ENCODE results near the gene ARHGEF6. TPM values are rescaled to one million over a fixed set of nuclear protein-coding genes. Genes with fewer than 3 reads are reported as not detected.
"Not testable (repeated sequence)": the region's sequence is repeated elsewhere in the genome, so short reads cannot be mapped to it uniquely, and the experiment has no call there.

The ARHGEF6 gene
- total RNA-seq: 10 to 100 TPM; 52.7 to 54.1 TPM

- H3K27me3 Mint-ChIP-seq: no peaks in the 10 kb centered on the region
- H3K9me3 Mint-ChIP-seq: no peaks in the 10 kb centered on the region
- ChIA-PET POLR2A (interaction anchor here (2.8 kb wide), 1 partner anchor 100 kb away, joined by 20 read pairs; the partner anchor contains the start of gene RBMX), CTCF (no interaction called here)
- intact Hi-C loops (cut with micrococcal nuclease): loop anchor here (1.0 to 5.0 kb wide), 4 partner anchors 30 to 147 kb away; no protein-coding TSS in a partner anchor
- peaks cover 58% of the 10 kb centered on the region for H3K4me1 Mint-ChIP-seq (ENCODE audit: low read depth)
- H3K27ac Mint-ChIP-seq: peak within 1 kb of the TSS; percentile 96
- peak; percentile 53 for DNase-seq
- H3K36me3 Mint-ChIP-seq: peaks cover 4% of the 10 kb centered on the region
- peak within 1 kb of the TSS; percentile 83 for H3K4me3 Mint-ChIP-seq
Observed at GRCh38 chrX:136780763-136781162, at the start of gene ARHGEF6. TSS of gene ARHGEF6 (minus strand) at chrX:136780932. CDS start at chrX:136780882, 50 bp downstream.

- no peaks in the 10 kb centered on the region for H3K4me1 Mint-ChIP-seq (ENCODE audit: low read depth)
- no peaks in the 10 kb centered on the region for H3K9me3 Mint-ChIP-seq
- ChIA-PET CTCF (no interaction called here), POLR2A (no interaction called here)
- H3K27me3 Mint-ChIP-seq: no peaks in the 10 kb centered on the region
- H3K36me3 Mint-ChIP-seq: peaks cover 2% of the 10 kb centered on the region
- no peak overlapping the region for H3K27ac Mint-ChIP-seq
- intact Hi-C loops (cut with micrococcal nuclease): no loop called here
- no peak for DNase-seq
- H3K4me3 Mint-ChIP-seq: no peak overlapping the region
Observed at GRCh38 chrX:136829413-136829812, 48.7 kb upstream of the ARHGEF6 start.

- Mint-ChIP-seq H3K27me3 (no peaks in the 10 kb centered on the region), H3K4me3 (no peak overlapping the region), H3K4me1 (ENCODE audit: low read depth) (no peaks in the 10 kb centered on the region), H3K9me3 (no peaks in the 10 kb centered on the region), H3K27ac (no peak overlapping the region), H3K36me3 (peaks cover 2% of the 10 kb centered on the region)
- CTCF ChIA-PET: no interaction called here
- intact Hi-C loops (cut with micrococcal nuclease): no loop called here
- POLR2A ChIA-PET: no interaction called here
- no peak for DNase-seq
Observed at GRCh38 chrX:136828830-136829229, 48.1 kb upstream of the ARHGEF6 start.

DNA sequence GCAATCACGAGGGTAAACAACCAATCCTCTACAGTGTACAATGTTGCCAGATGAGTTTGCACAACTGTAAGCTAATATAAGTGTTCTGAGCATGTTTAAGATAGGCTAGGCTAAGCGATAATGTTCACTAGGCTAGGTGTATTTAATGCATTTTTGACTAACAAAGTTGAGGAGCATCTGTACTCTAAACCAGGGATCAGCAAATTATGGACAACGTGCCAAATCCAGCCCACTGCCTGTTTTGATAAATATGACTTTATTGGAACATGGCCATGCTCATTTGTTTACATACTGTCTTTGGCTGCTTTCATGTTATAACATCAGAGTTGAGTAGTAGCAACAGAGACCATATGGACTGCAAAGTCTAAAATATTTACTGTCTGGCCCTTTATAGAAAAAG is 46.3 kb upstream of the ARHGEF6 start:
- H3K27me3 Mint-ChIP-seq: no peaks in the 10 kb centered on the region
- ChIA-PET POLR2A (no interaction called here), CTCF (no interaction called here)
- no peak overlapping the region for H3K4me3 Mint-ChIP-seq
- peaks cover 2% of the 10 kb centered on the region for H3K36me3 Mint-ChIP-seq
- no peak for DNase-seq
- no peaks in the 10 kb centered on the region for H3K4me1 Mint-ChIP-seq (ENCODE audit: low read depth)
- H3K27ac Mint-ChIP-seq: no peak overlapping the region
- intact Hi-C loops (cut with micrococcal nuclease): no loop called here
- H3K9me3 Mint-ChIP-seq: no peaks in the 10 kb centered on the region

DNA sequence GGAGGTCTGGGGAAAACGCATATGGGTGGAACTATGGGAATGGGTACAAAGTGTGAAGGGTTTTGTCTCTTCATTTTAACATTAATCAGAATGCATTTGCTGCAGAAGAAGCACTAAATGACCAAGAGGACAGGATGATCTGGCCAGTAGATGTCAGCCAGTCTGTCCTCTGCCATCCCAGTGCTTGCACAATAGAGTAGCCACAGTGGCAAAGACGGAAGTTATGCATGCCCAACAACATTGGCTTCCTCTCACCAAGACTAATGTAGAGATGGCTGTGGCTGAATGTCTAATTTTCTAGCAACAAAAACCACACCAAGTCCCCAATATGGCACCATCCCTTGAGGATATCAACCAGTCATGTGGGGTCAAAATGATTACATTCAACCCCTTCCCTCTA is 45.0 kb upstream of the ARHGEF6 start:
- H3K4me3 Mint-ChIP-seq: no peak overlapping the region
- POLR2A ChIA-PET: no interaction called here

DNA sequence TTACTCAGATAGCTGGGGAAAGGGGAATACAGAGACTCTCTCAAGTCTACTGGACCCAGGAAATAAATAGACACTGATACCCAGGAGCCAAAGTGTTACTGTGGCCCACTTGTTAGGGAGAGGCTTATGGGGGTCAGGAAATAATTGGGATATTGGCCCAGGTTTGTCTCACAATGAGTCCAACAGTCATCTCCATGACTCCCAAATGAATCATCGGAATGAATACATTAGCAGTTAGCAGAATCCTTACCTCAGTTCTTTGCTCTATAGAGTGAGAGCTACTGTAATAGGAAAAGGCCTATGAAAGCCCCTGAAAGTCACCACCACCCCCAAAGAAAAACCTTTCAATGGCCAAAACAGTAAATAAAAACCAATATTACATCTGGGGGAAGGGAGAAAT is 42.4 kb upstream of the ARHGEF6 start:
- H3K9me3 Mint-ChIP-seq: no peaks in the 10 kb centered on the region
- H3K4me1 Mint-ChIP-seq (ENCODE audit: low read depth): no peaks in the 10 kb centered on the region
- no peak for DNase-seq
- H3K27me3 Mint-ChIP-seq: no peaks in the 10 kb centered on the region
- ChIA-PET POLR2A (no interaction called here), CTCF (no interaction called here)
- no peak overlapping the region for H3K4me3 Mint-ChIP-seq
- no peaks in the 10 kb centered on the region for H3K36me3 Mint-ChIP-seq
- intact Hi-C loops (cut with micrococcal nuclease): no loop called here
- H3K27ac Mint-ChIP-seq: no peak overlapping the region

More for the DNA sequence above, 45.0 kb upstream of the ARHGEF6 start:
- Mint-ChIP-seq H3K27me3 (no peaks in the 10 kb centered on the region), H3K36me3 (peaks cover 2% of the 10 kb centered on the region), H3K4me1 (ENCODE audit: low read depth) (no peaks in the 10 kb centered on the region), H3K9me3 (no peaks in the 10 kb centered on the region), H3K27ac (no peak overlapping the region)
- DNase-seq: no peak
- CTCF ChIA-PET: no interaction called here
- intact Hi-C loops (cut with micrococcal nuclease): no loop called here

GRCh38 chrX:136822337-136823095 is 41.8 kb upstream of the ARHGEF6 start:
- ChIA-PET CTCF (no interaction called here), POLR2A (no interaction called here)
- H3K9me3 Mint-ChIP-seq: no peaks in the 10 kb centered on the region
- H3K4me3 Mint-ChIP-seq: no peak overlapping the region
- H3K27ac Mint-ChIP-seq: no peak overlapping the region
- H3K4me1 Mint-ChIP-seq (ENCODE audit: low read depth): no peaks in the 10 kb centered on the region
- no peaks in the 10 kb centered on the region for H3K27me3 Mint-ChIP-seq
- H3K36me3 Mint-ChIP-seq: no peaks in the 10 kb centered on the region
- DNase-seq: no peak
- intact Hi-C loops (cut with micrococcal nuclease): no loop called here

- H3K4me1 Mint-ChIP-seq (ENCODE audit: low read depth); CTCF ChIA-PET; H3K27me3 Mint-ChIP-seq; intact Hi-C loops (cut with micrococcal nuclease); H3K4me3 Mint-ChIP-seq; DNase-seq; H3K27ac Mint-ChIP-seq; H3K36me3 Mint-ChIP-seq; H3K9me3 Mint-ChIP-seq: not testable (repeated sequence)
- POLR2A ChIA-PET: interaction anchor here (0.6 kb wide), 1 partner anchor 38 kb away, joined by 5 read pairs; no protein-coding TSS in a partner anchor
Observed at GRCh38 chrX:136819756-136820155, 39.0 kb upstream of the ARHGEF6 start.

GRCh38 chrX:136819031-136819703 is 38.4 kb upstream of the ARHGEF6 start:
- H3K36me3 Mint-ChIP-seq: no peaks in the 10 kb centered on the region
- H3K27me3 Mint-ChIP-seq: no peaks in the 10 kb centered on the region
- CTCF ChIA-PET: no interaction called here
- no peak overlapping the region for H3K27ac Mint-ChIP-seq
- intact Hi-C loops (cut with micrococcal nuclease): no loop called here
- no peak overlapping the region for H3K4me3 Mint-ChIP-seq
- H3K9me3 Mint-ChIP-seq: no peaks in the 10 kb centered on the region
- no peaks in the 10 kb centered on the region for H3K4me1 Mint-ChIP-seq (ENCODE audit: low read depth)
- POLR2A ChIA-PET: interaction anchor here (0.6 kb wide), 1 partner anchor 37 kb away, joined by 5 read pairs; no protein-coding TSS in a partner anchor
- DNase-seq: no peak

DNA sequence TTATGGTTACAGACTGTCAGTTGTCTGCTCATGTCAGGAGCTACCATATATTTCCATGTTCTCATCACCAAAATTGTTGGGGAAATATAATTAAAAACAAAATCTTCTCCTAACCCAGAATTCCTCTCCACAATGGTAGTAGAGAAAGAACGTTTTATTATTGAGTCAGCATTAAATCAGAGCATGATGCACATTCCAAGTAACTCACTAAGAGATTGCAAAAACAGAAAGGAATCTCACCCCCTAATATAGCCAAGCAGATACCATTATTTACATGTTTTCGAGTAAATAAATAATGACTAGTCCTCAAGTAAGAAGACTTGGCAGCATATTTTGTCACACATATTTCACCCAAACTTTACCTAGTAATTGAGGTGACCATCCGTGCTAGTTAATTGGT is 36.2 kb upstream of the ARHGEF6 start:
- CTCF ChIA-PET: no interaction called here
- Mint-ChIP-seq H3K27me3 (no peaks in the 10 kb centered on the region), H3K4me3 (no peak overlapping the region), H3K27ac (no peak overlapping the region), H3K9me3 (no peaks in the 10 kb centered on the region), H3K36me3 (no peaks in the 10 kb centered on the region), H3K4me1 (ENCODE audit: low read depth) (no peaks in the 10 kb centered on the region)
- POLR2A ChIA-PET: no interaction called here
- no peak for DNase-seq
- intact Hi-C loops (cut with micrococcal nuclease): no loop called here

- Mint-ChIP-seq H3K4me1 (ENCODE audit: low read depth) (peaks cover 7% of the 10 kb centered on the region), H3K4me3 (no peak overlapping the region), H3K9me3 (no peaks in the 10 kb centered on the region), H3K27ac (no peak overlapping the region), H3K36me3 (no peaks in the 10 kb centered on the region), H3K27me3 (no peaks in the 10 kb centered on the region)
- intact Hi-C loops (cut with micrococcal nuclease): no loop called here
- CTCF ChIA-PET: no interaction called here
- POLR2A ChIA-PET: no interaction called here
- DNase-seq: no peak
Observed at GRCh38 chrX:136814847-136815750, 34.4 kb upstream of the ARHGEF6 start.

- intact Hi-C loops (cut with micrococcal nuclease): no loop called here
- DNase-seq: no peak
- peaks cover 8% of the 10 kb centered on the region for H3K4me1 Mint-ChIP-seq (ENCODE audit: low read depth)
- CTCF ChIA-PET: no interaction called here
- POLR2A ChIA-PET: no interaction called here
- H3K4me3 Mint-ChIP-seq: no peak overlapping the region
- no peaks in the 10 kb centered on the region for H3K27me3 Mint-ChIP-seq
- no peaks in the 10 kb centered on the region for H3K9me3 Mint-ChIP-seq
- no peak overlapping the region for H3K27ac Mint-ChIP-seq
- H3K36me3 Mint-ChIP-seq: no peaks in the 10 kb centered on the region
Observed at GRCh38 chrX:136812286-136812685, 31.6 kb upstream of the ARHGEF6 start.

Measured in activated CD4-positive, alpha-beta memory T cell treated with anti-CD3 and anti-CD28 coated beads for 36 hours (primary cell).